Measurements from ENCODE around the gene NUBPL.

GRCh38 chr14:31792726-31793125 is 231.5 kb downstream of the NUBPL start:
- TF ChIP-seq POLR2AphosphoS5 (IDR thresholded peaks at IDR 0.05) (no peak), CTCF (IDR thresholded peaks at IDR 0.05) (no peak)

Data from suprapubic skin (tissue), 3 donors.